GM19468 (cell line): ENCODE data around the gene SHISA8.
"Not testable (repeated sequence)": the region's sequence is repeated elsewhere in the genome, so short reads cannot be mapped to it uniquely, and the experiment has no call there.

Experiments
- ATAC-seq: cut with Tn5 transposase; IDR thresholded peaks from one replicate; pipeline ENCODE4 v1.9.1; 2021; ENCODE audit warnings: mild to moderate bottlenecking, moderate library complexity, moderate number of reproducible peaks; ENCODE audit not compliant: unreplicated experiment; ENCODE audit errors: extremely low read depth

SHISA8 gene

GRCh38 chr22:41915035-41915785, at the start of gene SHISA8:
TSS of gene SHISA8 (minus strand) at chr22:41915074. CDS start at chr22:41914667, 407 bp downstream.
- no peak for ATAC-seq

GRCh38 chr22:41964112-41964491, 49.2 kb upstream of the SHISA8 start:
- no peak for ATAC-seq

- ATAC-seq = no peak
Observed at GRCh38 chr22:41963453-41964111, 48.7 kb upstream of the SHISA8 start.

GRCh38 chr22:41957941-41958556, 43.2 kb upstream of the SHISA8 start:
- ATAC-seq = no peak

GRCh38 chr22:41952713-41953112, 37.8 kb upstream of the SHISA8 start:
- ATAC-seq = no peak

GRCh38 chr22:41951898-41952474, 37.1 kb upstream of the SHISA8 start, which contains the start of gene SMIM45:
TSS of gene SMIM45 (plus strand) at chr22:41952150.
- ATAC-seq = no peak

GRCh38 chr22:41949297-41949965, 34.6 kb upstream of the SHISA8 start:
- no peak for ATAC-seq

- not testable (repeated sequence) for ATAC-seq
Observed at GRCh38 chr22:41948928-41949296, 34.0 kb upstream of the SHISA8 start.

GRCh38 chr22:41948142-41948541, 33.3 kb upstream of the SHISA8 start:
- no peak for ATAC-seq

- ATAC-seq = no peak
Observed at GRCh38 chr22:41947424-41948080, 32.7 kb upstream of the SHISA8 start.

GRCh38 chr22:41946629-41947423, 32.0 kb upstream of the SHISA8 start, which contains the start of gene CENPM:
TSS of gene CENPM (minus strand) at chr22:41947152. CDS start at chr22:41947076, 76 bp downstream.
- ATAC-seq = peak; percentile 29

GRCh38 chr22:41943661-41944209, 28.9 kb upstream of the SHISA8 start:
- no peak for ATAC-seq

GRCh38 chr22:41940832-41941765, 26.2 kb upstream of the SHISA8 start:
- no peak for ATAC-seq

- ATAC-seq = no peak
Observed at GRCh38 chr22:41939981-41940831, 25.3 kb upstream of the SHISA8 start.

- no peak for ATAC-seq
Observed at GRCh38 chr22:41936894-41937169, 22.0 kb upstream of the SHISA8 start.

GRCh38 chr22:41935509-41935908, 20.6 kb upstream of the SHISA8 start:
- no peak for ATAC-seq

GRCh38 chr22:41935015-41935351, 20.1 kb upstream of the SHISA8 start:
- ATAC-seq = no peak
